Testis (tissue), 3 donors: ENCODE results near the gene MSI2. TPM values are rescaled to one million over a fixed set of nuclear protein-coding genes. Genes with fewer than 3 reads are reported as not detected.

ENCODE experiments used
- DNase-seq: peaks from one replicate; pipeline ENCODE4 v3.0.0-alpha.2; 2019
- H3K27ac ChIP-seq, 2 donors: fragments of 200-600 bp; sonication (generic); one replicate each; pipeline ENCODE4 v1.5.1; 2019
- H3K27me3 ChIP-seq: fragments of 200-600 bp; sonication (generic); one replicate; pipeline ENCODE4 v1.5.1; 2019
- H3K36me3 ChIP-seq: fragments of 200-600 bp; sonication (generic); one replicate; pipeline ENCODE4 v1.5.1; 2017; ENCODE audit warnings: low read depth; ENCODE audit errors: missing control alignments
- H3K4me1 ChIP-seq: fragments of 200-600 bp; sonication (generic); one replicate; pipeline ENCODE4 v1.5.1; 2019
- H3K4me3 ChIP-seq, 2 donors: fragments of 200-600 bp; sonication (generic); one replicate each; pipeline ENCODE4 v1.5.1; 2017 to 2019
- H3K9me3 ChIP-seq: fragments of 200-600 bp; sonication (generic); one replicate; pipeline ENCODE4 v1.5.1; 2017
- CTCF ChIP-seq, 3 experiments: fragments of 450-650 bp in 2 of 3; fragments of 200-600 bp in 1 of 3; sonication (generic) in 1 of 3; IDR thresholded peaks; one replicate each; pipeline ENCODE4 v1.5.1; 2016 to 2019; ENCODE audit warnings: antibody characterized with exemption in 3 of 3, mild to moderate bottlenecking in 2 of 3, moderate library complexity in 1 of 3
- POLR2A ChIP-seq: fragments of 450-650 bp; IDR thresholded peaks from one replicate; pipeline ENCODE4 v1.6.1; 2017; ENCODE audit warnings: antibody characterized with exemption, mild to moderate bottlenecking, moderate library complexity
- WGBS, 2 donors: methylation state at CpG; one replicate each; pipeline ENCODE4 v1.1.5; 2018; 5-methylcytosine and 5-hydroxymethylcytosine counted together
- intact Hi-C: fragments of 100-400 bp; cut with DNase I; formaldehyde crosslinking; loops from one replicate; pipeline ENCODE4 v1.15.1; 2023; ENCODE audit warnings: low total_unique reads
- polyA plus RNA-seq: library from polyadenylated mRNA; stranded (reverse); fragments of 350-450 nt; fragmentation: Illumina TruSeq; extraction: RNeasy Lipid Tissue Mini Kit (QIAGEN cat#74804); gene quantifications from one replicate; pipeline ENCODE4 v1.2.3, GENCODE V29; 2014; ENCODE audit warnings: low read depth, low replicate concordance; ENCODE audit not compliant: insufficient read depth
- total RNA-seq, 2 donors: library from RNA; depleted of rRNA; stranded (reverse); fragments of >200 nt; gene quantifications; one replicate each; pipeline ENCODE4 v1.2.3, GENCODE V29; 2016

MSI2 gene
- total and polyA plus RNA-seq, 3 donors from 2014 or later, result 46.5 to 106 (median 76.6) TPM

- intact Hi-C loops, result no loop called here
- no peak overlapping the region for H3K27ac ChIP-seq
- no peaks in the 10 kb centered on the region for H3K36me3 ChIP-seq
- no peak for TF ChIP-seq CTCF (IDR thresholded peaks at IDR 0.05)
- TF ChIP-seq POLR2A, result no peak
- 91 to 94% methylated on average over 5 of the region's 5 CpGs for WGBS, 2 donors
- H3K4me3 ChIP-seq, result no peak overlapping the region
- no peak for DNase-seq
- peaks cover 9% of the 10 kb centered on the region for H3K4me1 ChIP-seq
- no peaks in the 10 kb centered on the region for H3K9me3 ChIP-seq
- no peaks in the 10 kb centered on the region for H3K27me3 ChIP-seq
These were observed 211.5 kb downstream of the MSI2 start for GRCh38 chr17:57467801-57468200.

GRCh38 chr17:57468932-57469775, 212.8 kb downstream of the MSI2 start:
- H3K27ac ChIP-seq, result peak overlapping the region in 1 of 2 donors; percentile 50
- H3K36me3 ChIP-seq, result no peaks in the 10 kb centered on the region
- no peak overlapping the region for H3K4me3 ChIP-seq
- intact Hi-C loops, result no loop called here
- H3K4me1 ChIP-seq, result peaks cover 18% of the 10 kb centered on the region
- 85% methylated on average over 9 of the region's 9 CpGs for WGBS, 2 donors
- no peaks in the 10 kb centered on the region for H3K27me3 ChIP-seq
- DNase-seq, result no peak
- H3K9me3 ChIP-seq, result no peaks in the 10 kb centered on the region
- TF ChIP-seq POLR2A (no peak), CTCF (IDR thresholded peaks at IDR 0.05) (no peak)

GRCh38 chr17:57470906-57471305, 214.6 kb downstream of the MSI2 start:
- no peaks in the 10 kb centered on the region for H3K9me3 ChIP-seq
- WGBS, 2 donors, result 87 to 96% methylated on average over 3 of the region's 3 CpGs
- H3K36me3 ChIP-seq, result no peaks in the 10 kb centered on the region
- no peak for TF ChIP-seq CTCF (IDR thresholded peaks at IDR 0.05)
- TF ChIP-seq POLR2A, result no peak
- no peak for DNase-seq
- peaks cover 17% of the 10 kb centered on the region for H3K4me1 ChIP-seq
- H3K27ac ChIP-seq, result no peak overlapping the region
- no peak overlapping the region for H3K4me3 ChIP-seq
- no peaks in the 10 kb centered on the region for H3K27me3 ChIP-seq
- intact Hi-C loops, result no loop called here

- Histone ChIP-seq H3K9me3 (no peaks in the 10 kb centered on the region), H3K4me1 (peaks cover 26% of the 10 kb centered on the region), H3K36me3 (no peaks in the 10 kb centered on the region), H3K27me3 (no peaks in the 10 kb centered on the region), H3K27ac (no peak overlapping the region), H3K4me3 (no peak overlapping the region)
- TF ChIP-seq CTCF (IDR thresholded peaks at IDR 0.05) (no peak), POLR2A (no peak)
- 72 to 74% methylated on average over 8 of the region's 8 CpGs for WGBS, 2 donors
- no peak for DNase-seq
- intact Hi-C loops, result no loop called here
These were observed 215.6 kb downstream of the MSI2 start for GRCh38 chr17:57471868-57472368.
